GM19395 (cell line): ENCODE data around the gene LCE1B.

ENCODE experiments used
- ATAC-seq: cut with Tn5 transposase; IDR thresholded peaks from one replicate; pipeline ENCODE4 v1.9.1; 2021; ENCODE audit warnings: mild to moderate bottlenecking, moderate library complexity; ENCODE audit not compliant: unreplicated experiment

LCE1B gene

GRCh38 chr1:152860129-152860528 is 48.4 kb downstream of the LCE1B start:
- no peak for ATAC-seq

- ATAC-seq = no peak
Measured at GRCh38 chr1:152861374-152861773, 49.6 kb downstream of the LCE1B start.
